Embryonic facial prominence (tissue), 1 donor: ENCODE data around the gene FAM24B.
"Not testable (repeated sequence)": the region's sequence is repeated elsewhere in the genome, so short reads cannot be mapped to it uniquely, and the experiment has no call there.

Experiments used
- DNase-seq: peaks from one replicate; pipeline ENCODE4 v3.0.0-alpha.2; 2016; ENCODE audit errors: extremely low spot score

FAM24B gene

DNA sequence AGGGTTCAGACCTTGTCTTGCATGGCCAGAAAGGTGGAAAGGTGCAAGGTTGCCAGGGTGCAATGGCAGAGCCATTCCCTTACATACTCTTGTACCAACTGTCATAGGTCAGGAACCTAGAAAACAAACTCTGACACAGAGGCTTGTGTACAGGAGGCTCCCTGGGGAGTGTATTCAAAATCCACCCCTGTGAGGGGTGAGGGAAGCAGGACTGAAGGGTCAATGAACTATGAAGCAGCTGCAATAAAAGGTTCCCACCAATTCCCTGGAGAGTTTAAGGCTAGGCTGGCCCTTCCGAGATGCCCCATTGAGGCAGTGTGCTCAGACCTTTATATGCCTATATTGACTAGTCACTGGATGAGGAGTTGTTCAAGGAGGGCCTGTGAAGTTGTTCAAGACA lies 19.9 kb downstream of the FAM24B start:
- DNase-seq, result no peak

DNA sequence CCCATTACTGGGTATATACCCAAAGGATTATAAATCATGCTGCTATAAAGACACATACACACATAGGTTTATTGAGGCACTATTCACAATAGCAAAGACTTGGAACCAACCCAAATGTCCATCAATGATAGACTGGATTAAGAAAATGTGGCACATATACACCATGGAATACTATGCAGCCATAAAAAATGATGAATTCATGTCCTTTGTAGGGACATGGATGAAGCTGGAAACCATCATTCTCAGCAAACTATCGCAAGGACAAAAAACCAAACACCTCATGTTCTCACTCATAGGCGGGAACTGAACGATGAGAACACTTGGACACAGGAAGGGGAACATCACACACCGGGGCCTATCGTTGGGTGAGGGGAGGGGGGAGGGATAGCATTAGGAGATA lies 21.3 kb downstream of the FAM24B start:
- not testable (repeated sequence) for DNase-seq

DNA sequence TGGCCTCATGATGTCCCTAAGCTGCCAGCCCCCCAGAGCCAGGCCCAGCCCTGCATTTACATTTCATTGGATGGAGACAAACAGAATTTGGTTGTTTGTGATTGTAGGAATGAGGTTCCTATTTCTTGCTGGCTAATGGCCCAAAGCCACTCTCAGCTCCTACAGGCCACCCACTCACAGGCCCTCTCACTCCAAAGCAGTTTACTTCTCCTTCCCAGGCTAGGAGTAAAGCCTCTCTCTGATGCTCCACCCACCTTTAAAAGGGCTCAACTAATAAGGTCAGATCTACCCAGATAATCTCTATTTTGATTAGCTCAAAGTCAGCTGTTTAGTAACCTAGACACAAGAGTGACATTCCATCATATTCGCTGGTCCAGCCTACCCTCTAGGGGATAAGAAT lies 22.5 kb downstream of the FAM24B start:
- no peak for DNase-seq

DNA sequence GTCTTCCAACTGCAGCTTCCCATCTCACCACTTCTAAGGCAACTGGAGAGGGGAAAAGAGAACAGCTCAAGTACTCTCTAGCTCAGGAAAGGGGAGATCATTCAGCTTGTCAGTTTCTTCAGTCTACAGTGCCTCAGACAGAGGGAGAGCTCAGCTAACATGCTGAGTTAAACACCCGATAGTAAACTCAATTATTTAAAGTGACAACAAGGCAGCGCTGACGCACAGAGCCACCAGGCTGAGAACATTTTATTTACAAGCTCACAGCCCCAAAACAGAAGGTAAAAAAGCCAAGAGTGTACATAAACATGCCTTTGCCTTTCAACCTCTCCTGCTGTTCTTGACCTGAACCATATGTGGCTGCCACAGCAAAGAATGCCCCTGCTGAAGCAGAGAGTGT lies 23.6 kb downstream of the FAM24B start:
- no peak for DNase-seq

DNA sequence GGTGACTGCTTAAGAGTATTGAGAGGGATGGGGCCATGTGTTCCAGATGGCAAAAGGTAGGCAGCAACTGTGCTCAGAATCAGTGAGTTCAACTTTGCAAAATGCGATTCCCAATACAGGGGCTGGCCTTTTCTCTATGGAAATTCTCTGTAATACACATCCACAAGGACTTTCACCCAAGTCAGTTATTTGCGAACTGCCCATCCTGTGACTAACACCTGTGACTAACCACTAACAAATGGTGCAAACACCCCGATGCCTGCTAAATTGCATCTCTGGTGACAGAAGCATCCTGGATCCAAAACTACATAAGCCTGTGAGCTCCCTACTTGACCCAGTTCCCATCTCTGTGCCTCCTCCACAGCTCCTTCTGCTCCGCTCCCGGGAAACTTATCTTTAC lies 24.7 kb downstream of the FAM24B start:
- DNase-seq, result no peak

DNA sequence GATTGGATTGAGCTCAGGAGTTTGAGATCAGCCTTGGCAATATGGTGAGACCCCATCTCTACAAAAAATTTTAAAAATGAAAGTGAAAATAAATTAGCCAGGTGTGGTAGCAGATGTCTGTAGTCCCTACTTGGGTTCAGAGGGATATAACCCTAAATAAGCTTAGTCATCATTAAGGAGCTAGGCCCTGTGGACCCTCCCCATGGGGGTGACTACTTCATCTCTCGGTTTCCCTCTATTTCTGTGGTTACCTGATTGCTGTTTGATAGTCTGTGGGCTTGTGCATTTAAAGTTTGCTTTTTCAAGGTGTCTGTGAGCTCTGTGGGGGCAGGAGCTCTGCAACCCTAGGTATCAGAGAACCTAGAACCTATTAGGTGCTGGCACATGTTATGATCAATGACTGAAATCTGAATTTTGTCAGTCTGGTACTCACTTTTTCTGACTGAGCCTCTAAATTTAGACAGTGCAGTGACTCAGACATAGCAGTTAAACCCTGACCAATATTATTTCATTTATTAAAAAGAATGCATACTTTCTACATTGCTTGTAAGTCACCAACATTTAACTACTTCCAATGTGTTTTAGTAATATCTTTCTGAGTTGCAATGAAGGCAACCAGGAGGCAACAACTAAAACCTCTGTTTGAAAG lies 25.6 kb downstream of the FAM24B start:
- no peak for DNase-seq

DNA sequence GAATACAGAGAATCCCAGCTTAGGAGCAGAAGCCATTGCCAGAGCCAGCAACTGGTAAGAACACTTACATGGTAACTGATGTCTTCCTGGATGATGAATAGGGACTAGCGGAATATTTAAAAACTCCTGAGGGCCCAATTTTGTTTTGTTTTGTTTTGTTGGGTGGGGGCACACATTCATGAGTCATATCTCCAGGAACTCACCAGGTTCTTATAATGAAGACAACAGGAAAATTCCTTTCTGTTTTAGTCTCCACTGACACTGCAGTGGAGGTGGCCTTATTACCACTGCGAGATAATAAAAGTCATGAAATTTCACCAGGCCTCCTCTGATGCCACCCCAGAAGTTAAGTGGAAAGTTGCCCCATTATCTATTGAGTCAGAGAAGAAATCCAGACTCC lies 27.1 kb downstream of the FAM24B start:
- DNase-seq, result no peak

DNA sequence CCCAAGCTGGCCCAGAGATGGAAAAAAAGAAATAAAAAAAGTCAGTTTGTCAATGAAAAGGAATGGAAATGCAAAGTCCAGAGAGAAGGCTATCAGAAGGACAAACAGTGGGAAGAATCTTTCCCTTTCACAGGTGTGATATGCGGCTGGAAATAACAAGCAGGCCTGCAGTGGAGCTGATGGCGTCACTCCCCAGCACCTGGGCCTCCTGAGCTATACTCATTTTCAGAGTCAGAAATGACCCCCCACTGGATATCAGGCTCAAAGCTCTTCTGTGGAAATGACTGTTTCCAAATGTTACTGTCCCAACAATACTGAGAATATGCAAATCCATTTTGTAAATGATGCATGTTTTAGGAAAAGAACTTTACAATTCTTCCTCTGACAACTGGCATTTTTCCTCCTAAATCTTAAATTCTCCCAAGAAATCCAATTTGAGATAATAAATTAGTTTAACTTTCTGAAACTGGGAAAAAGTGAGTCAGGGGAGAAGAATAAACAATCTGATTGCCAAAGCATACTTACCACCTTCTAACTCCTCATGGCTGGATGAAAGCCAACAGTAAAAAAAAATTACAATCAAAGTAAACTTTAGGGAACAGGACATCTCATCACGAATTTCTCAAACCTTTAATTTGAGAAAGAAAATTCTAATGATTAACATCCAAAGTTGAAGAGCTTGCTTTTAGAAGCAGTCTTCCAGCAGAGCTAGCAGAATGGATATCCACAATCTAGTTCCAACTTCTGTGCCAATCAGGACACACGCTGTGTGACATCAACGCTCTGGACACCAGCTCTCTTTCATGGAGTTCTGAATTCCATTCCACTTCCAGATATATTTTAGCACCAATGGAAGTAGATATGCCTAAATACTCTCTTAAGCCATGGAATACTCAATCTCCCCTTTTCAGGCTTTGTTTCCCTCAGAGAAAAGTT lies 28.4 kb downstream of the FAM24B start:
- DNase-seq, result no peak

DNA sequence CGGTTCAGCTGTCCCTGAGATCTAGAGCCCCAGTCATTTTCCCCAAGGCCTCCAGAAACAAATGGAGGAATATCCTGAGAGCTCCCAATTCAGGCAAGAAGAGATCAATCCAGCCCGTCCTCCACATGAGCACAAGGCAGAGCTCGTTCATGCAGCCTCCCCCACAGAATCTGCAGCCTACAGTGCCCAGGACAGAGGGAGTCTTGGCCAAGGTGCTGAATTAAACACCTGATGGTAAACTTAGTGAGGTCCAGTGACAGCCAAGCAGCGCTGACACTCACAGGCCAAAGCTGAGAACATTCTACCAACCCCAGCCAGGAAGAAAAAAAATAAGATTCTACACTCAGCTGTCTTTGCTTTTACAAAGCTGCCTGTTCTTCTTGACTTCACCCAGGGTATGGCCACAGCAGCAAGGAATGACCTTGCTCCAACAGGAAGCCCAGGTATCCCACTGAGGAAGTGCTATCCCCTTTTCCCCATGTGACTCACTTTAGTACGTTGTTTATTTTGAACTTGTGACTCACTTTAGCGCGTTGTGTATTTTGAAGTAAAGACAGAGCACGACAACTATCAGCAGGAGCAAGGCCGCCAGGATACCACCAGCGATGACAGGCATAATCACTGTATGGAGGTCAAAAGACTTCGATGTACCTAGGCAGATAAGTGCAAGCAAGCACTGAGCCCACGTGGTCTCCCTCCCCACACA lies 29.3 kb downstream of the FAM24B start:
- no peak for DNase-seq

DNA sequence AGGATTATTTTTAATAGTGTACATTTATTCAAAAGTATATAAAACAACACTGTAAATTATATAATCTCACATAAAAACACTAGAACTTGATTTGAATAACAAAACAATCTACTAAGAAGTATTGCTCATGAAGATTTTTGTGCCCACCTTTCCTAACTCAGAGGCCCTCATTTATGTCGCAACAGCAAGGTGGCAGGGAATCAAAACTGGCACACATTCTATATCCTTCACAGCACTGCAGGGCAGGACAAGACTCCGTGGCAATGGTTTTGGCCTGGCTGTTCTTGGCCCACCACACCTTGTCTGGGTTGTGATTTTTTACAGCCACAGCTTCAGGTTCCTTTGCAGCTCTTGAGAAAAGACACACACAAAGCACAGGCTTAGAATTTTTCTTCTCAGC lies 30.3 kb downstream of the FAM24B start:
- no peak for DNase-seq

DNA sequence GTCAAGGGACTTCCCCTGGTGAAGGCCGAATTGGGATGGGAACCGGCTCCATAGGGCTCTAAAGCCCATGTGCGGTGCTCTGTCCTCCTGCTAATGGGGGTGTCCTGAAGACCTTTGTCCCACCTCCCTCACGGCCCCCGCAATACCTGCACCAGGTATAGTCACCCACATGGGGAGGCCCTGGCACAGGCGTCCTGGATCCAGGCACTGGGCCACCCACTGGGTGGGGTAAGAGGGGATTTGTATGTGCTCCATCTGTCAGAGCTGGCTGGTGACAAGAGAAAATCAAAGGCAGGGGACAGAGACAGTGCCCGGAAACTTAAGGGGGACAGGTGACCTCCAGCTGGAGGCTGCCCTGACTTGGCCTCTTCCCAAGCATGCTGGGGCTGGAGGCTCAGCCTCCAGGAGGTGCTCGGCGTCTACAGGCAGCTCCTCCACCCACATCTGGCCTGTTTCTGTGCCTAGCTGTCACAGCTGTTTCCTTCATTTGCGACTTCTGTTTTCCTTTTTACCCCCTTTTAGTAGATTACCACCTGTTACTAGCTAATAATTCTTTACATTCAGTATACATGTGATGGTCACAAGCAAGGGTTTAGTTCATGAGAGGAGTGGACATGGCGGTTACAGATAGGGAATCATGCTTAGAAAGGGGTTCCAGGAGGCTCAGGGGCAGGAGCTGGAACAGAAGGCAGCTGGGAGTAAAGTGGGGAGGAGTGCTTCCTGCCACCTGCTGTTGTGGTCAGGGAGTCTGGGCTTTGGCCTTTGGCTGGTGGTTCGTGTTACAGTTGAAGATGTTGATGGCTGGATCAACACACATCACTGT lies 31.4 kb downstream of the FAM24B start:
- DNase-seq, result no peak

DNA sequence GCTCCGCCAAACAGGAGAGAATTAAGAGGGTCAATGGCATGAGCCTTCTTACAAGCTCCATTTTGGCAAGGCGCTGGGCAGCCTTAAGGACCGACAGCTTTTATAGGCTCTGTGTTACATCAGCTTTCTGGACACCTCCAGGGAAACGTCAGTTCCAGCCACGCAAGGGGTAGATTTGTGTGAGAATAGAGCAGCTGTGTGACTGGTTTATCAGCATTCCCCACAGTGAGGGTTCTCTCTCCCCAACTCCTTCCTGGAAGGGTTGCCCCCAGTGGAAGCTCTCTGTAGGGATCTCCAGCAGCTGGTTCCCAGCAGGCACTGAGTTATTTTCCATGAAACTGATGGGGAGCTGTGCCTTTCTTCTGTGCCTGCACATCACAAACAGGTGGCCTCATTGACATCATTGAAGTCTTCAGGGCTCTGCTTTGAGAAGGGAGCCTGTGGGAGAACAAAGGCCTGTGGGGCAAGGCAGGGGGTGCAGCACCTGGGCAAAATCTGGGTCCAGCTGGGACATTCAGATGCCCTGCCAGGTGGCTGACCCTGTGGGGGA lies 33.5 kb downstream of the FAM24B start, which contains the start of gene CUZD1:
TSS of gene CUZD1 (minus strand) at position 75 of the 550 bp plus-strand sequence. CDS start at position 61, 14 bp downstream.
- DNase-seq, result no peak

DNA sequence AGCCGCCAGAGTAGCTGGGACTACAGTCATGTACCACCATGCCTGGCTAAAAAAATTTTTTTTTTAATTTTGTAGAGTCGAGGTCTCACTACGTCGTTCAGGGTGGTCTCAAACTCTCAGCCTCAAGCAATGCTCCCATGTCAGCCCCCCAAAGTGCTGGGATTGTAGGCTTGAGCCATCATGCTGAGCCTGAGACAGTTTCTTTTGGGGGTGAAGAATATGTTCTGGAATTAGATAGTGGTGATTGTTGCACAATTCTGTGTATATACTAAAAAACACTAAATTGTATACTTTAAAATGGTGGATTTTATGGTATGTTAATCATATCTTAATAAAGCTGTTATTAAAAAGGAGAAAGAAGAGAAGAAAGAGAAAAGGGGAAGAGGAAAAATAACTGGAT lies 35.2 kb downstream of the FAM24B start:
- DNase-seq, result no peak

DNA sequence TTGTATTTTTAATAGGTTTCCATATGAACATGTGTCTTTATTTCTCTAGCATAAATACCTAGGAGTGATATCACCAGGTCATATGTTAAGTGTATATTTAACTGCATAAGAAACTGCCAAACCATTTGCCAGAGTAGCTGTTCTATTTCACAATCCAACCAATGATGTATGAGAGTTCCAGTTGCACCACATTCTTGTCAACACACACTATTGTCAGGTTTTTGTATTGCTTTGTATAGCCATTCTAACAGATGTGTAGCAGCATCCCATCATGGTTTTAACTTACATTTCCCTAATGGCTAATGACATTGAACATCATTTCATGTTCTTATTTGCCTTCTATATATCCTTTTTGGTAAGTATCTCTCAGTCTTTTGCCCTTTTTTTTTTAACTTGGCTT lies 37.8 kb downstream of the FAM24B start:
- DNase-seq, result no peak

DNA sequence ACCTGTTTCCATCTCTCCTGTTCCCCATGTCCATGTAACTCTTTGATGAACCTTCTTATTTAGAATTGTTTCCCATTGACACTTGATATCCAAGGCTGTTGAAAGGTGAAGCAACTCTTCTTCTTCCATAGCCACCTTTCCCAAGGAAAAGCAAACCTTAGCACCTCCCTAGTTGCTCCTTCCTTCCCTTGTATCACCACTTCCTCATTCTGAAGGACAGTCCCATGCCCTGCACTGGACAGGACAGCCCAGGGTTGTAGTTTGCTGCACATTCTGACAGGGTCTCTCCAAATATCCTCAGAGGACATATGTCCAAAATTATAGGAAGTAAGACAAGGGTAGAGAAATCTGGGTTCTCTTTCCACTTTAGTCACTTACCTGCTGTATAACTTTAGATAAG lies 39.9 kb downstream of the FAM24B start:
- DNase-seq, result no peak

DNA sequence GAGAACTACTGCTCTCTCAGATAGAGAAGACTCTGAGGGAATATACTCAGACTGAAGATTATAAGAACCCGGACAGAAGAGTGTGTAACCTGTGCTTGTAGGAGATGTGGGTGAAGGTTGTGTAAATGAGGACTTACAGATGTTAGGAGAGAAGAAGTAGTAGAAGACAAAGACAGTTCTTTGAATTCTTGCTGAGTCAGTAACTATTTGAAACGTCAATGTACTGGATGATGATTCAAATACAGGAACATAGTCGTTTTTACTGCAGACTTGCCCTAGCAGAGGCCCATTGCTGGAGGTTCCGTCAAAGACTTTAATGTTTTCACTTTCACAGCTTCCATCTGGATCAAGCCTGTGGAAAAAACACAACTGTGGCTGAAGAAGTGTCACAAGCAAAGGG lies 40.5 kb downstream of the FAM24B start:
- DNase-seq, result no peak

DNA sequence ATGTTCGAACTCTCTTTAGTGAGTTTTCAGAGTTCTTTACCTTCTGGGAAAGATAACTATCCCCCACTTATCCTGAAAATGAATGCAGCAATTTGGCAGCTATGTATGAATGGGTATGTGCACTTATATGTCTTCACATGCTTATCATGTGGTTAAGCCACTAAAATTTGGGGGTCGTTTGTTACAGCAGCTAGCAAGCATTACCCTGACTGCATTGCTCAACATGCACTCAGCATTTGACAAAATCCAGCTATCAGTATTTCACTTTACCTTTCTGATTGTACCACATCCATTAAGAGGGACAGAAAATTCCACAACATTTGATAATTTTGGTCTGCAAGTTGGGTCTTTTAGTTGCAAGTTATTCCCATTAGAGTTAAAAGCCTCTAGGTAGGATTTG lies 43.5 kb downstream of the FAM24B start:
- DNase-seq, result no peak

DNA sequence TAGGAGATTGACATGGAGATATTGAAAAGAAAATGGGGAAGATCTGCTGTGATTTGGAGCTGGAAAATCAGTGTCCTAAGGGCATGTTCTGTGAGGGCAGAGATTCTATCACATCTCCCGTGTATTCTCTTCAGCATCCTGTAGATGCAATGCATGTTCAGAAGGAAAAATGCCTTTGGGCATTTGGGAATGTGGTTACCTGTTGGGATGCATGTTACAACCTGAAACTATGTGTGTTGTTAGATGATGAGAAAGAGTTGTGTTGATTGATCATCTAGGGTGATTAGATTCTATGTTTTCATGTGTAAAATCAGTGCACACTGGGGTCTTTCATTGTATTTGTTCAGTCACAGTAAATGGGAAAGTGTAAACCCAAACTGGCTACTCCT lies 48.4 kb downstream of the FAM24B start:
- DNase-seq, result no peak

DNA sequence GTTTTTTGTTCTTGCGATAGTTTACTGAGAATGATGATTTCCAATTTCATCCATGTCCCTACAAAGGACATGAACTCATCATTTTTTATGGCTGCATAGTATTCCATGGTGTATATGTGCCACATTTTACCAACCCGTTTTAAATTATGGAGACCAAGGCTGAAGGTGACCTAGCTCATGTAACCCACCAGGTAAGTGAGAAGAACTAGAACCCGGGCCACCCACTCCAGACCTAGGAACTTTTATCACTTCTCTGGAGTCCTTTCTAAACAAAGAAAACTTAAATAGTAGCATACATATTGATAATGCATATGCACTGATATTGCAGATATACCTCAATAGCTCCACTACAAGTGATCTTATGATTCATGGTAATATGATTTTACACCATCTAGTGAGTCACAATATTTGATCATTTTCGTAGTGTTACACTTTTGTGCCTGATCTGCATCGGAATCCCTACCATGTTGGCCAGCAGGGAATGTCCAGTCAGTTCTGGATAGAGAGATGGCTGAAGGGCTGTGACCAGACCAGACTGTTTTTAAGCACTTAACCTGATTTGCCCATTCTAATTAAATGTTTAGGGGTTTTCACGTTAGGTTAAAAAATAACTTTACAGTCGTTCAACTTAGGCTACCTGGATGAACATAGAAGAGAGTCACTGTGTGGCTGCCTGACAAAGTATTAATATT lies 49.0 kb downstream of the FAM24B start:
- no peak for DNase-seq

DNA sequence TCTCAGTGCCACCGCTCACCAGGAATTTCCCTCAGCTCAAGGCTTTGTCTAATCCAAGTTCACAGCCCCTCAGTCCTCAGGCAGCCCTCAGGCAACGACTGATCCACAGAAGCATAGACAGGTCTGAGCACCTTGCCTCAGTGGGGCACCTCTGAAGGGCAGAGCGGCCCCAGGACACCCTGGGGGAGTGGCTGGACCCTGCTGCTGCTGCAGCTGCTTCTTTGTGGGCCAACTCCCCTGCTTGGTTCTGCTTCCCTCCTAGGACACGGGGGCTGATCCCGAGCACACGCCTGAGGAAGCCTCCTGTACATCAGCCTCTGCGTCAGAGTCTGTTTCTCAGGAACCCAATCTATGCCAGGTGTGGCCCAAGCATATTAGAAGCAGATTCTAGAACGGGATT lies 49.9 kb downstream of the FAM24B start:
- no peak for DNase-seq
